HCT116 (cell line): ENCODE measurements around the gene FADS1. TPM values are rescaled to one million over a fixed set of nuclear protein-coding genes. Genes with fewer than 3 reads are reported as not detected.

Experiments used
- ATAC-seq: fragments of 200-7000 bp; cut with Tn5 transposase; 2 replicates; pipeline ENCODE4 v1.9.1; 2020; ENCODE audit warnings: mild to moderate bottlenecking, moderate library complexity
- Bru-seq: library from RNA; stranded (reverse); fragments of 400-500 nt; gene quantifications from one replicate; lab custom pipeline; 2021; lab: Mats Ljungman, UMichigan
- BruChase-seq, 2 experiments: library from RNA; stranded (reverse); fragments of 400-500 nt; gene quantifications; one replicate each; lab custom pipeline; 2021; lab: Mats Ljungman, UMichigan
- BruUV-seq: library from RNA; stranded (reverse); fragments of 400-500 nt; replicated peaks from 2 replicates; lab custom pipeline; 2021; lab: Mats Ljungman, UMichigan
- CTCF ChIA-PET: fragments of 300-600 bp; sonication (Branson Sonifier 250); formaldehyde crosslinking; loops from one replicate; lab custom pipeline; 2021; ENCODE audit warnings: antibody characterized with exemption; lab: Charles Lee
- POLR2A ChIA-PET: fragments of 300-600, 350-600 bp; sonication (Branson Sonifier 250); formaldehyde crosslinking; loops from one replicate; lab custom pipeline; 2021; ENCODE audit warnings: antibody characterized with exemption; lab: Charles Lee
- RAD21 ChIA-PET, 2 experiments: fragments of 300-600 bp; sonication (Branson Sonifier 250); formaldehyde crosslinking; loops; one replicate each; lab custom pipeline; 2023; ENCODE audit warnings: low total read pairs in 2 of 2; ENCODE audit not compliant: uncharacterized antibody in 2 of 2, unreplicated experiment in 2 of 2, low non-redundant PET in 1 of 2; lab: Charles Lee
- DNase-seq: peaks from one replicate; pipeline ENCODE4 v3.0.0-alpha.2; 2010; ENCODE audit warnings: low read depth, low spot score
- H2AFZ ChIP-seq: fragments of 200-600 bp; shearing (Covaris generic), sonication (generic); 2 replicates; pipeline ENCODE4 v1.6.1; 2017; ENCODE audit warnings: low read depth, mixed run types, mixed read lengths, antibody characterized with exemption, low read length; ENCODE audit not compliant: poor library complexity, severe bottlenecking
- H3K27ac ChIP-seq: 2 replicates; pipeline ENCODE4 v1.5.1; 2012; ENCODE audit warnings: low read depth, low read length
- H3K27me3 ChIP-seq: fragments of 200-600 bp; sonication (generic); 2 replicates; pipeline ENCODE4 v1.6.1; 2016; ENCODE audit warnings: mixed run types, low read length, mixed read lengths; ENCODE audit not compliant: insufficient read depth
- H3K36me3 ChIP-seq, 2 experiments: fragments of 200-500 bp in 1 of 2; fragments of 200-600 bp in 1 of 2; sonication (Bioruptor generic) in 1 of 2; sonication (generic) in 1 of 2; 2 replicates each; pipeline versions ENCODE4 v1.5.1 to v1.6.1; 2014 to 2016; ENCODE audit warnings: low read length in 2 of 2, inconsistent platforms in 1 of 2, mixed read lengths in 1 of 2, mixed run types in 1 of 2; ENCODE audit not compliant: insufficient read depth in 2 of 2, control insufficient read depth in 1 of 2
- H3K4me1 ChIP-seq, 2 experiments: fragments of 200-600 bp in 1 of 2; sonication (generic) in 1 of 2; 2 replicates each; pipeline versions ENCODE4 v1.5.1 to v1.6.1; 2012 to 2017; ENCODE audit warnings: low read length in 2 of 2, inconsistent platforms in 1 of 2, mild to moderate bottlenecking in 1 of 2, mixed read lengths in 1 of 2, mixed run types in 1 of 2, moderate library complexity in 1 of 2; ENCODE audit not compliant: insufficient read depth in 2 of 2, control insufficient read depth in 1 of 2
- H3K4me2 ChIP-seq: fragments of 200-600 bp; sonication (generic); 2 replicates; pipeline ENCODE4 v1.6.1; 2017; ENCODE audit warnings: mixed run types, low read length, mixed read lengths
- H3K4me3 ChIP-seq, 2 experiments: fragments of 200-600 bp in 1 of 2; sonication (generic) in 1 of 2; replicated peaks in 1 of 2; 2 replicates each; pipeline ENCODE4 v1.5.1; 2011 to 2016; ENCODE audit warnings: low read length in 2 of 2, control low read depth in 1 of 2, low read depth in 1 of 2, mild to moderate bottlenecking in 1 of 2, mixed read lengths in 1 of 2, mixed run types in 1 of 2
- H3K79me2 ChIP-seq: fragments of 200-600 bp; sonication (generic); 2 replicates; pipeline ENCODE4 v1.6.1; 2017; ENCODE audit warnings: mild to moderate bottlenecking, mixed run types, low read length, moderate library complexity, mixed read lengths; ENCODE audit not compliant: insufficient read depth
- H3K9ac ChIP-seq: fragments of 200-600 bp; sonication (generic); 2 replicates; pipeline ENCODE4 v1.6.1; 2016; ENCODE audit warnings: low read length, mixed read lengths
- H3K9me2 ChIP-seq: fragments of 200-600 bp; sonication (generic), shearing (Covaris generic); 2 replicates; pipeline ENCODE4 v1.6.1; 2017; ENCODE audit warnings: mixed run types, mild to moderate bottlenecking, moderate library complexity; ENCODE audit not compliant: insufficient read depth
- H3K9me3 ChIP-seq, 2 experiments: fragments of 200-500 bp in 1 of 2; fragments of 200-600 bp in 1 of 2; sonication (Bioruptor generic) in 1 of 2; sonication (generic) in 1 of 2; 2 replicates each; pipeline ENCODE4 v1.6.1; 2014 to 2017; ENCODE audit warnings: low read length in 2 of 2, mixed read lengths in 2 of 2, inconsistent platforms in 1 of 2, low read depth in 1 of 2, mild to moderate bottlenecking in 1 of 2, mixed run types in 1 of 2, moderate library complexity in 1 of 2; ENCODE audit not compliant: control insufficient read depth in 1 of 2, insufficient read depth in 1 of 2
- H4K20me1 ChIP-seq: fragments of 200-600 bp; sonication (generic), shearing (Covaris generic); 2 replicates; pipeline ENCODE4 v1.6.1; 2017; ENCODE audit warnings: mixed run types, mild to moderate bottlenecking, moderate library complexity; ENCODE audit not compliant: insufficient read depth
- CBX3 ChIP-seq: IDR thresholded peaks from 2 replicates; pipeline ENCODE4 v1.6.1; 2012; ENCODE audit warnings: low read depth
- EGR1 ChIP-seq: IDR thresholded peaks from 2 replicates; pipeline ENCODE4 v1.6.1; 2012; ENCODE audit warnings: low read depth
- ELF1 ChIP-seq: IDR thresholded peaks from 2 replicates; pipeline ENCODE4 v1.6.1; 2012; ENCODE audit warnings: low read depth, borderline replicate concordance
- EZH2 ChIP-seq: fragments of 200-600 bp; sonication (generic); IDR thresholded peaks from 2 replicates; pipeline ENCODE4 v1.6.1; 2017; ENCODE audit warnings: antibody characterized with exemption, mixed run types
- FOSL1 ChIP-seq: IDR thresholded peaks from 2 replicates; pipeline ENCODE4 v1.6.1; 2012; ENCODE audit warnings: low read depth
- JUND ChIP-seq: IDR thresholded peaks from 2 replicates; pipeline ENCODE4 v1.6.1; 2012
- POLR2A ChIP-seq: IDR thresholded peaks from 2 replicates; pipeline ENCODE4 v1.7.0; 2011; ENCODE audit warnings: borderline replicate concordance; ENCODE audit not compliant: insufficient read depth, insufficient read length; ENCODE audit errors: extremely low read depth
- POLR2AphosphoS5 ChIP-seq: IDR thresholded peaks from 2 replicates; pipeline ENCODE4 v1.6.1; 2011; ENCODE audit warnings: mild to moderate bottlenecking, low read depth, low read length, moderate library complexity
- RAD21 ChIP-seq: IDR thresholded peaks from 2 replicates; pipeline ENCODE4 v1.6.1; 2012; ENCODE audit warnings: low read depth, mild to moderate bottlenecking
- SP1 ChIP-seq: IDR thresholded peaks from 2 replicates; pipeline ENCODE4 v1.6.1; 2012; ENCODE audit warnings: low read depth
- YY1 ChIP-seq: IDR thresholded peaks from 2 replicates; pipeline ENCODE4 v1.6.1; 2011; ENCODE audit warnings: low read length, low read depth, moderate library complexity, mild to moderate bottlenecking; ENCODE audit not compliant: insufficient replicate concordance; ENCODE audit errors: extremely low read depth
- ZFX ChIP-seq: fragments of 450-650 bp; IDR thresholded peaks from 2 replicates; pipeline ENCODE4 v1.6.1; 2017
- ZNF274 ChIP-seq: fragments of 200-500 bp; sonication (Bioruptor generic); IDR thresholded peaks from 2 replicates; pipeline ENCODE4 v1.6.1; 2014; ENCODE audit warnings: mild to moderate bottlenecking, low read depth, low read length, inconsistent platforms
- intact Hi-C: fragments of 100-400 bp; cut with micrococcal nuclease; formaldehyde crosslinking; loops from 2 replicates; pipeline ENCODE4 v1.10.0; 2022
- long read RNA-seq: library from polyadenylated mRNA; unstranded; transcript quantifications from one replicate; pipeline ENCODE4 v2.0.0, GENCODE V29; 2021; ENCODE audit not compliant: unreplicated experiment
- polyA plus RNA-seq: library from polyadenylated mRNA; unstranded; fragments of >200 nt; gene quantifications from 2 replicates; pipeline ENCODE4 v1.2.1, GENCODE V29; 2012; ENCODE audit warnings: missing spikeins
- total RNA-seq: library from RNA; stranded (reverse); gene quantifications from one replicate; pipeline ENCODE4 v1.2.1, GENCODE V29; 2021; ENCODE audit not compliant: unreplicated experiment
- TF ChIP-seq, protein P1 (sequence below), 3 experiments: fragments of 200-600 bp in 1 of 3; sonication (generic) in 1 of 3; IDR thresholded peaks in 2 of 3; conservative IDR thresholded peaks in 1 of 3; 2 replicates each; pipeline ENCODE4 v1.5.1; 2012 to 2017; ENCODE audit warnings: low read depth in 2 of 3, low read length in 2 of 3, antibody characterized with exemption in 1 of 3, borderline replicate concordance in 1 of 3, control low read depth in 1 of 3, mild to moderate bottlenecking in 1 of 3, mixed read lengths in 1 of 3, mixed run types in 1 of 3, moderate library complexity in 1 of 3; ENCODE audit not compliant: insufficient read depth in 1 of 3
- TF ChIP-seq, protein P2 (sequence below): IDR thresholded peaks from 2 replicates; pipeline ENCODE4 v1.6.1; 2012
- TF ChIP-seq, protein P3 (sequence below): IDR thresholded peaks from 2 replicates; pipeline ENCODE4 v1.6.1; 2012; ENCODE audit warnings: low read depth
- TF ChIP-seq, protein P4 (sequence below): IDR thresholded peaks from 2 replicates; pipeline ENCODE4 v1.6.1; 2011; ENCODE audit warnings: mild to moderate bottlenecking, low read length, moderate library complexity; ENCODE audit not compliant: insufficient replicate concordance; ENCODE audit errors: extremely low read depth

Gene FADS1
- total RNA-seq = 56.6 TPM
- polyA plus RNA-seq = 28.8 and 36.3 TPM in 2 replicates
- Bru-seq, nascent RNA = percentile 70 among the genes with signal in this experiment
- percentile 87 among the genes with signal in this experiment for BruChase-seq, experiment 1, labeled RNA remaining after a 6-hour chase
- BruChase-seq, experiment 2, labeled RNA remaining after a 2-hour chase = percentile 77 among the genes with signal in this experiment
- long read RNA-seq, full-length matches to known transcripts = 105 of 161 reads
- long read RNA-seq, partial matches to known transcripts = 25 of 161 reads
- long read RNA-seq, other reads (novel, unspliced or antisense) = 31 of 161 reads

DNA sequence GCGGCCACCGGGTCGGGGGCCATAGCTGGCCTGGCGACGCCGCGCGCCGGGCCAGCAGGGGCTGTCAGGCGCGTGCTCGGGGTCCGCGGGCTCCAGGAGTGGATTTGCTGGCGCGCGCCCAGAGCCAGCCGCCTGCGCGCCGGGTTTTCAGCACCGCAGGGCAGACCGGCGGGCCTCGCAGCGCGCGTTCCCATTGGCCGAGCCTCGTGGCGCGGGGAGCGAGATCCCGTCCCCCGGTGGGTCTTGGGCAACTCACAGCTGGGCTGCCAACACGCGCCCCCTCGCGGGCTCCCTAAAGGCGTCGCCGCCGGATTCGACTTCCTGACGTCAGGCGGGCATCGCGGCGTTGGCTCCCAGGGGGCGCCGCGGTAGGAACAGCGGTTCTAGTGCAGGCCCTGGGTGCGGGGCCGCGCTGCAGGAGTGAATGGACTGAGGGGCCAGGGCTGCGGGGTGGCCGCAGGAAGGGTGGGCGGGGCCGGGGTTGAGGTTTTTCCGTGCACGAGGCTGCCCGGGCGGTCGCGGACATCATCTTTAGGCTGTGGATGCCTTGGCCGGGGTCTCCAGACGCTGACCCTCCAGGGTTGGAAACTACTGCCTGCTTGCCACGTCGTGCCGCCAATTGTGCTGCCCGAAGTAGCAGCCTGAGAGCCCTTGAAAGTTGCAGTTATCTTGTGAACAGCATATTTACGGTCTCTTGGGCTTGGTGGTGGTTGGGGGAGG lies at the start of gene FADS1:
FADS1 (minus strand) TSS at position 268 of the 720 bp plus-strand sequence; CDS start at position 194, 74 bp downstream.
- intact Hi-C loops = no loop called here
- Histone ChIP-seq H3K4me3 (peak within 1 kb of the TSS; percentile 85 to 89), H3K27ac (peak within 1 kb of the TSS; percentile 96), H3K4me1 (peaks cover 32 to 57% of the 10 kb centered on the region in 2 experiments), H3K9ac (peak within 1 kb of the TSS; percentile 98), H3K79me2 (peaks cover 9% of the 10 kb centered on the region), H3K9me2 (no peaks in the 10 kb centered on the region), H3K9me3 (no peaks in the 10 kb centered on the region), H3K36me3 (peaks cover 0 to 6% of the 10 kb centered on the region in 2 experiments; a peak in 2 of 4 replicates), H3K27me3 (no peaks in the 10 kb centered on the region), H3K4me2 (peak within 1 kb of the TSS; percentile 80), H4K20me1 (no peaks in the 10 kb centered on the region), H2AFZ (no peak within 1 kb of the TSS)
- DNase-seq (peak; percentile 91), ATAC-seq (peak; percentile 57)
- no TSS peak for BruUV-seq
- ChIA-PET CTCF (interaction anchor here (0.7 to 4.0 kb wide), 4 partner anchors 20 to 265 kb away, joined by 3 to 22 read pairs (median 4); no protein-coding TSS in a partner anchor), RAD21 (no interaction called here), POLR2A (interaction anchor here (0.6 to 3.5 kb wide), 2 partner anchors 11 to 229 kb away, joined by 3 to 15 read pairs; no protein-coding TSS in a partner anchor)
- TF ChIP-seq, protein P1, sequence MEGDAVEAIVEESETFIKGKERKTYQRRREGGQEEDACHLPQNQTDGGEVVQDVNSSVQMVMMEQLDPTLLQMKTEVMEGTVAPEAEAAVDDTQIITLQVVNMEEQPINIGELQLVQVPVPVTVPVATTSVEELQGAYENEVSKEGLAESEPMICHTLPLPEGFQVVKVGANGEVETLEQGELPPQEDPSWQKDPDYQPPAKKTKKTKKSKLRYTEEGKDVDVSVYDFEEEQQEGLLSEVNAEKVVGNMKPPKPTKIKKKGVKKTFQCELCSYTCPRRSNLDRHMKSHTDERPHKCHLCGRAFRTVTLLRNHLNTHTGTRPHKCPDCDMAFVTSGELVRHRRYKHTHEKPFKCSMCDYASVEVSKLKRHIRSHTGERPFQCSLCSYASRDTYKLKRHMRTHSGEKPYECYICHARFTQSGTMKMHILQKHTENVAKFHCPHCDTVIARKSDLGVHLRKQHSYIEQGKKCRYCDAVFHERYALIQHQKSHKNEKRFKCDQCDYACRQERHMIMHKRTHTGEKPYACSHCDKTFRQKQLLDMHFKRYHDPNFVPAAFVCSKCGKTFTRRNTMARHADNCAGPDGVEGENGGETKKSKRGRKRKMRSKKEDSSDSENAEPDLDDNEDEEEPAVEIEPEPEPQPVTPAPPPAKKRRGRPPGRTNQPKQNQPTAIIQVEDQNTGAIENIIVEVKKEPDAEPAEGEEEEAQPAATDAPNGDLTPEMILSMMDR (IDR thresholded peaks at IDR 0.05 in 2 of 3, conservative IDR thresholded peaks at IDR 0.05 in 1 of 3; ENCODE audit: borderline replicate concordance in 1 of 3, insufficient read depth in 1 of 3, low read depth in 2 of 3, low read length in 2 of 3) = peak in 2 of 3 experiments; percentile 41 to 64; a peak in 3 of 6 replicates
- peak; percentile 68 for TF ChIP-seq POLR2A
- TF ChIP-seq, protein P2, sequence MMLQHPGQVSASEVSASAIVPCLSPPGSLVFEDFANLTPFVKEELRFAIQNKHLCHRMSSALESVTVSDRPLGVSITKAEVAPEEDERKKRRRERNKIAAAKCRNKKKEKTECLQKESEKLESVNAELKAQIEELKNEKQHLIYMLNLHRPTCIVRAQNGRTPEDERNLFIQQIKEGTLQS = no peak
- TF ChIP-seq, protein P3, sequence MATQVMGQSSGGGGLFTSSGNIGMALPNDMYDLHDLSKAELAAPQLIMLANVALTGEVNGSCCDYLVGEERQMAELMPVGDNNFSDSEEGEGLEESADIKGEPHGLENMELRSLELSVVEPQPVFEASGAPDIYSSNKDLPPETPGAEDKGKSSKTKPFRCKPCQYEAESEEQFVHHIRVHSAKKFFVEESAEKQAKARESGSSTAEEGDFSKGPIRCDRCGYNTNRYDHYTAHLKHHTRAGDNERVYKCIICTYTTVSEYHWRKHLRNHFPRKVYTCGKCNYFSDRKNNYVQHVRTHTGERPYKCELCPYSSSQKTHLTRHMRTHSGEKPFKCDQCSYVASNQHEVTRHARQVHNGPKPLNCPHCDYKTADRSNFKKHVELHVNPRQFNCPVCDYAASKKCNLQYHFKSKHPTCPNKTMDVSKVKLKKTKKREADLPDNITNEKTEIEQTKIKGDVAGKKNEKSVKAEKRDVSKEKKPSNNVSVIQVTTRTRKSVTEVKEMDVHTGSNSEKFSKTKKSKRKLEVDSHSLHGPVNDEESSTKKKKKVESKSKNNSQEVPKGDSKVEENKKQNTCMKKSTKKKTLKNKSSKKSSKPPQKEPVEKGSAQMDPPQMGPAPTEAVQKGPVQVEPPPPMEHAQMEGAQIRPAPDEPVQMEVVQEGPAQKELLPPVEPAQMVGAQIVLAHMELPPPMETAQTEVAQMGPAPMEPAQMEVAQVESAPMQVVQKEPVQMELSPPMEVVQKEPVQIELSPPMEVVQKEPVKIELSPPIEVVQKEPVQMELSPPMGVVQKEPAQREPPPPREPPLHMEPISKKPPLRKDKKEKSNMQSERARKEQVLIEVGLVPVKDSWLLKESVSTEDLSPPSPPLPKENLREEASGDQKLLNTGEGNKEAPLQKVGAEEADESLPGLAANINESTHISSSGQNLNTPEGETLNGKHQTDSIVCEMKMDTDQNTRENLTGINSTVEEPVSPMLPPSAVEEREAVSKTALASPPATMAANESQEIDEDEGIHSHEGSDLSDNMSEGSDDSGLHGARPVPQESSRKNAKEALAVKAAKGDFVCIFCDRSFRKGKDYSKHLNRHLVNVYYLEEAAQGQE = no peak
- TF ChIP-seq FOSL1 = no peak
- TF ChIP-seq YY1 = peak; percentile 18
- TF ChIP-seq POLR2AphosphoS5 = peak; percentile 80
- no peak for TF ChIP-seq EGR1
- TF ChIP-seq, protein P4, sequence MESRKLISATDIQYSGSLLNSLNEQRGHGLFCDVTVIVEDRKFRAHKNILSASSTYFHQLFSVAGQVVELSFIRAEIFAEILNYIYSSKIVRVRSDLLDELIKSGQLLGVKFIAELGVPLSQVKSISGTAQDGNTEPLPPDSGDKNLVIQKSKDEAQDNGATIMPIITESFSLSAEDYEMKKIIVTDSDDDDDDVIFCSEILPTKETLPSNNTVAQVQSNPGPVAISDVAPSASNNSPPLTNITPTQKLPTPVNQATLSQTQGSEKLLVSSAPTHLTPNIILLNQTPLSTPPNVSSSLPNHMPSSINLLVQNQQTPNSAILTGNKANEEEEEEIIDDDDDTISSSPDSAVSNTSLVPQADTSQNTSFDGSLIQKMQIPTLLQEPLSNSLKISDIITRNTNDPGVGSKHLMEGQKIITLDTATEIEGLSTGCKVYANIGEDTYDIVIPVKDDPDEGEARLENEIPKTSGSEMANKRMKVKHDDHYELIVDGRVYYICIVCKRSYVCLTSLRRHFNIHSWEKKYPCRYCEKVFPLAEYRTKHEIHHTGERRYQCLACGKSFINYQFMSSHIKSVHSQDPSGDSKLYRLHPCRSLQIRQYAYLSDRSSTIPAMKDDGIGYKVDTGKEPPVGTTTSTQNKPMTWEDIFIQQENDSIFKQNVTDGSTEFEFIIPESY = peak; percentile 68
- no peak for TF ChIP-seq EZH2
- TF ChIP-seq RAD21 = no peak
- no peak for TF ChIP-seq SP1
- TF ChIP-seq ZNF274 = no peak
- TF ChIP-seq ELF1 = no peak
- TF ChIP-seq ZFX = peak; percentile 35; the same call in 1 of the 2 replicates
- TF ChIP-seq CBX3 = no peak
- TF ChIP-seq JUND = no peak
